SIG-M5 treated with dmso at 0.1 percent for 504 hours (cell line): ENCODE measurements around the gene FRMD4A.

Experiments
- DNase-seq: peaks from one replicate; lab custom pipeline; 2025; ENCODE audit not compliant: unreplicated experiment; lab: John Stamatoyannopoulos, UW

The FRMD4A gene

DNA sequence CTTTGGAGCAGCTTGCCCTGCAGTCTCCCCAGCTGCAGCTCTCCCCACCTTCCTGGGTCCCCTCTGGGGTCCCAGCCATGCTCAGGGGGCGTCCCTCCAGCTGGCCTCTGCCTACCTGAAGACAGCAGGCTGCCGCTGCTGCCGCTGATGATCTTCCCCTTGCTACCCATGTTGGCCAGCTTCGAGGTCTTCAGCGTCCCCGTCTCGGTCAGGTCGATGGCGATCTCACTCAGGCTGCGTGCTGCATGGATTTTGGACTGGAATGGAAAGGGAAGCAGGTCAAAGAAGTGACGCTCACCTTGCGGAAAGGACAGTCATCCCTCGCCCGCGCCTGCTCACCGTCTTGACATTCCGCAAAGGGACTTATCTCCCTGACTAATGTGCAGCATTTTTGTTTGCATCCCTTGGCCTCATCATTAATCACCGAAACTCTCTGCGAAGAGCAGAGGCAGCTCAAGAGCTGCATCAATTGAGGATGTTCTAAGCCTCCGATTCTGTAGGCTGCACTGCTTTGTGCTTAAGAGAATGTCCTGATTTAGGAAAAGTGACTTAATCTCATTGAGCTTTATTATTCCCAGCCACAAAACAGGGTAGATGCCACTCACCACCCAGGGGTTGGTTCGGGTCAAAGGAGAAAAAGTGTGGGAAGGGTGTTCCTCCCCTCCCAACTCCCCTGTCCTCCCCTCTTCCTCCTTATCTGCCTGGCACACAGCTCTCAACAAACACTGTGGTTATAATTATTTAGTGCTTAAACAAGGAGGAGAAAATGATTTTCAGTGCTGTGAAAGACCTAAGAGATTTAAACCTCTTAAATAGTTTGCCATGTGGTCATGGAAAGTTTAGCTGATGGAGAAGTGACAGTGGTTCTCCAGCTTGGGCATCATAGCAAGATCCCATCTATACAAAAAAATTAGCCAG is 636.7 kb downstream of the FRMD4A start:
- no peak for DNase-seq

DNA sequence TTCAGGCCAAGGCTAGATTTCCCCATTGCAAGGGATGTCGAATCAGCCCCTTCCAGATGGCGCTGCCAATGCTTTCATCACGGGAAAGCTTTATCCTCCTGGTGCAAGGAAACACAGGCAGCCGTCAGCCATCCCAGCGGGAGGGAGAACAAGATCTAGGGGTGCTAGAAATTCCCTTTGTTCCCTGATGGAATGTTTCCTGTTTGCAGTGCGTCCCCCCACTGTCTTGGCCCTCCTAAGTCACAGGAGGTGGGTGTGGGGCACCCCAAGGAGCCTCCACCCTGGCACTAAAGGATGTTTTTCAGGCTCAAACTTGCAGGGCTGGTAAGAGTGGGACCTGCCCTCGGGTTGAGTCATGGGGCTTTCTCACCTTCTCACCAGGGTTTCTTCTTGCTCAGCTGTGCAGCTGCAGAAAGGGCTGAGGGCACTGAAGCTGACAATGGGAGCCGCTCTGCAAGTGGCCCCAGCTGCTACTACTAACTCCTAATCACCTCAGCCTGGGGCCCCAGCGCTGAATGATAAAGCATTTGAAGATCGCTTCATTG is 640.4 kb downstream of the FRMD4A start:
- DNase-seq: no peak

DNA sequence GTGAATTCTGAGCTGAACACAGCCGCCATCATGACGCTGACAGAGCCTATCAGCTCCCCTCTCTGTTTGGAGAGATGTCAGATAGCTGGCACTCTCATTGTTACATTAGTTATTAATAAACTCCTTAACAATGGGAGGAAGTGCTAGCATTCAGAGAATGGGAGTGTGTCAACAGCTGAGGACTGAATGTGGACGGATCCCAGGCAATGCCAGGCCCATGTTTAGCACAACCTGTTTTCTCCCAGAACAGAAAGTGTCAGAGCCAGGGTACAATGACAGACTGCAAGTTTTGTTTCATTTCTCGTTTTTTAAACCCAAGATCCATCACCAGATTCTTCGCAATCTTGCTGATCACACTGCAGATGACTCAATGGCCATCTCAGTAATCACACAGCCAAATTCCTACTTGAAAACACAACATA is 644.4 kb downstream of the FRMD4A start:
- DNase-seq: peak; percentile 32

DNA sequence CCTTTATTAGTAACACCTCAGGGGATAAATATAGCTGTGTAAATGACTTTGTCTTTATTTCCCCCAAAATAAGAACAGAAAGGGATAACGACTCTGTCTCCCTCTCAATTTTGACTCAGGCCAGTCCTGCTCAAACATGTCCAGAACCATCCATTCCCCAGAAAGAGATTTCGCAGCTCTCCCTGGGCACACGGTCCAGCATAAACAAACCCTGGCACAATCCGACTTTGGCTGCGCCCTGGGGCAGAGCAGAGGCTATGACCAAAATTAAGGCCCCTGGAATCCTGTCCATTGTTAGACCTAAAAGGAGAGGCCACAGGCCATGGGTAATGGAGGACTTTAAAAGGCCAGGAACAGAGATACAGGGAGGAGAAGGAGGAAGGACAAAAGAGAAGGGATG is 644.8 kb downstream of the FRMD4A start:
- no peak for DNase-seq

DNA sequence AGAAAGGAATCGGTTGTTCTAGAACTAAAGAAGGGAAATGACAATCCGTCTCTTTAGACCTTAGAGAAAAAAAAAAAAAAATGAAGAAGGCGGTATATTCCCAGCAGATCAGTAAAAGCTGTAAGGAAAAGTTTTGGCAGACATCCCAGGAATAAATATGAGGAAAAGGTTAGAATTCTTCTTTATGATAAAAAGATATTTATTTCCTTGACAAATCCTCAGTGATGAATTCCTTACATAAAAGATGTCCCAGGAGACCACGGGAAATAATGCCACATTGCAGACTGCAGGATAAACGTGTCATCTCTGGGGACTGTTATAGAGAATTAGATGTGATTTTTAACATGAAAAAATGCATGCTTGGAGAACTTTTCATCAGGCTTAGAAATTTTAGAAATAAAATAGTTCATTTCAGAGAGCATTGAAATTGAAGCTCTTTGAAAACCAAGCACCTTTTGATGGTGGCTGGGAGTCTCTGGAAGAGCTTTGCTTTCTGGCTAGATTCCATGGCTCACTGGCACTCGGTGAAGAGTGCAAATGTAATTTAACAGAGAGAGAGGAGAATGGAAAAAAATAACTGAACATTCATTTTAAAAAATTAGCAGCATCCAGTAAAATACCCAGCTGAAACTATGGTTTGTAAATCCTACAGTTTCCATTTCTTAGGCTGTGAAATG is 645.8 kb downstream of the FRMD4A start:
- DNase-seq: no peak

DNA sequence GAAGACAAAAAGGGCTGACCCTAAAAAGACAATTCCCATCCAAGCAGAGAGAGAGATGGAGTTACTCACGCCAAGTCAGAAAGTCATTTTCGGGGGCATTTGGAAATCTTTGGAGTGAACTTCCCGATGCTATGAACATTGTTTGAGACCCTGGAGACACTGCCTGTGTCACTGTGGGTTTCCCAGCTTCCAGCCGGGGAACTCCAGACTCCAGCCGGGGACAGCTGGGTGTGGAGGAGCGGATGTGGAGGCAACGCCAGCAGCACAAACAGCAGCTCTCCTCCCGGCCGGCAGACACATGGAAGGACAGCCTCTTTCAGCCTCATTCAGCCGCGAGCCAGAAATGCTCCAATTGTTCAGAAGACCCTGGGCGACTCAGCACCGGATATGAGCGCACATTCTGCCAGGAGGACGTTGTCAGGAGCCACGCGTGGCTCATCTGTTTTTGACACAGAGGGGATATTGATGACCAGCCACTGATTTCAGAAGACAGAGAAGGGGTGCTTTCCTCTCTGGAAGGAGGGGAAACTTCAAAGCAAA is 646.4 kb downstream of the FRMD4A start:
- DNase-seq: no peak

DNA sequence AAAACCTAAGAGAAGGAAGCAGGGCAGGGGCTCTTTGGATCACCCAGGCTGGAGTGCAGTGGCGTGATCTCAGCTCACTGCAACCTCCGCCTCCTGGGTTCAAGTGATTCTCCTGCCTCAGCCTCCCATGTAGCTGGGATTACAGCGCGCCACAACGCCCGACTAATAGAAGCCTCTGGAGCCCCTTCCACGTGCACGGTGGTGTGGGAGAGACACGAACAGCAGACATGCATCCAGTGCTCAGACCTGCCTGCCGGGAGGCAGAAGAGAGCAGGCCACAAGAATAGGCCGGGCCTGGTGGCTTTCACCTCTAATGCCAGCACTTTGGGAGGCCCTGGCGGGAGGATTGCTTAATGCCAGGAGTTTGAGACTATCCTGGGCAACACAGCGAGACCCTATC is 647.7 kb downstream of the FRMD4A start:
- DNase-seq: no peak

DNA sequence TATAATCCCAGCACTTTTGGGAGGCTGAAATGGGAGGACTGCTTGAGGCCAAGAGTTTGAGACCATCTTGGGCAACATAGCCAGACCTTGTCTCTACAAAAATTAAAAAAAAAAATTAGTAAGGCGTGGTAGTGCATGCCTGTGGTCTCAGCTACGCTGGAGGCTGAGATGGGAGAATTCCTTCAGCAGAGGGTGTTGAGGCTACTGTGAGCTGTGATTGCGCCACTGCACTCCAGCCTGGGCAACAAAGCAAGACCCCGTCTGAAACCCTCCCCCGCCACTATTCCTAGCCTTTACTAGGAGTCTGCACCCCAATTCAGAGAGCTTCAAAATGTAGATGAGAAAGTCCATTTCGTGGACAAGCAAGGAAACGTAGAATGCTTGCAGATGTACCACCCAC is 648.8 kb downstream of the FRMD4A start:
- DNase-seq: no peak

DNA sequence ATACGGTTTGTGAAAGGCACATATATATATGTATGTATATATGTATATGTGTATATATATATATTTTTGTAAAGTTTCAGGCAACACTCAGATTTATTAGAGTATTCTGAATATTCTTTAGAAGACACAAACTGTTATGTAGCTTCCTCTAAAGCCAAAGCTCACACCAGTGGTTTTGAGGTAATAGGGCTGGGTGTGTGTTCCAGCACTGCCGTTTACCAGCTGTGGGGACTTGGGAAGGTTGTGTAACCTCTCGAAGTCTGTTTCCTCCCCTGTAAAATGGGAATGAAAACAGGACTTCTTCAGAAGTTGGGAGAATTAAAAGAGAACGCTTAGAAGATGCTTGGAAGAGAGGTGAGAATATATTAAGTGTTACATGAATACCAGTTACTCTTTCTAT is 649.2 kb downstream of the FRMD4A start:
- DNase-seq: no peak

DNA sequence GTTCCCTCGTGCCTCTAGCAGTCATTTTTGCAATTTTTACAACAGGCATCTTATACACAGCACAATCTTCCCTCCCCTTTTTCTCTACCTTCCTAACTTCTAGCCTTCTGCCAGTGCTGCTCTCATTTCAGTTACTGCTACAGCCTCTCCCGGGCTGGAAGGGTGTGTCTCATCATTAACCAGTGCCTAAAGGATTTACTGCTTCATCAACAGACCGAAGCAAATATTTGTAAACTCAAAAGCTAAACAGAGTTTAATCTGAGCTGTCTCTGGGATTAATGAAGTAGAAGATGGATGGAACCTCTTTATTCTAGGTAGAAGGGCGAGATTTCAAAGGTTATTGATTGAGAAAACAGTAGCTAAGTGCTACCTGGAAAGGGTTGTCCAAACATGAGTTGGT is 649.6 kb downstream of the FRMD4A start:
- DNase-seq: no peak

DNA sequence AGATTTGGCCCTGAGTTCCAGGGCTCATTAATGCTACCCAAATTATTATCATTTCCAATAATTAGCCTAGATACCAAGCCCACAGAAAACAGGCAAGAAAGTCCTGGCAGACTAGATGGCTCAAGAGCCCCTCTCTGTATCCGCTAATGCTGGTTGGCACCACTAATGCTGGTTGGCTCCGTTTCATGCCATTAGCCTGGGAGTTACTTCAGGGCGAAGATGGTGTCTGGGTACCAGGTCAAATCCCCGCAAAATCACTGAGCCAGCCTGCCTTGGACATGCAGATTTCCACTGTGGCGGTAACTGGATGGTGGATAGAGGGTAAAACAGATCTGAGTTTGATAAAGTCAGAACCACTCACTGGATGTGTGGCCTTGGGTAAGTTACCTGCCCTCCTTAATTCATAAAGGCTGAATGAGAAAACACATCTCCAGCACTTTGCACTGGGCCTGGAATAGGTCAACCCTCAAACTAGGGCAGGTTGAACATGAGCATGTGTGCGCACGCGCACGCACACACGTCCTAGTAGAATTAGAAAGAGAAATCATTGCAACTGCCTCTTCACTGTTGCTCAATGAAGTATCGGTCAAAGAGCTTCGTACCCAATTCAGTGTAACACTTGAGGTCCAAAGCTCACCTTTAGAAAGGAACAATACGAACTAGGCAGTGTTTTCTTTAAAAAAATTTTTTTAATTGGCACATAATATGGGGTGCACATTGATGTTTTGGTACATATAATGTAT is 652.5 kb downstream of the FRMD4A start:
- DNase-seq: no peak

DNA sequence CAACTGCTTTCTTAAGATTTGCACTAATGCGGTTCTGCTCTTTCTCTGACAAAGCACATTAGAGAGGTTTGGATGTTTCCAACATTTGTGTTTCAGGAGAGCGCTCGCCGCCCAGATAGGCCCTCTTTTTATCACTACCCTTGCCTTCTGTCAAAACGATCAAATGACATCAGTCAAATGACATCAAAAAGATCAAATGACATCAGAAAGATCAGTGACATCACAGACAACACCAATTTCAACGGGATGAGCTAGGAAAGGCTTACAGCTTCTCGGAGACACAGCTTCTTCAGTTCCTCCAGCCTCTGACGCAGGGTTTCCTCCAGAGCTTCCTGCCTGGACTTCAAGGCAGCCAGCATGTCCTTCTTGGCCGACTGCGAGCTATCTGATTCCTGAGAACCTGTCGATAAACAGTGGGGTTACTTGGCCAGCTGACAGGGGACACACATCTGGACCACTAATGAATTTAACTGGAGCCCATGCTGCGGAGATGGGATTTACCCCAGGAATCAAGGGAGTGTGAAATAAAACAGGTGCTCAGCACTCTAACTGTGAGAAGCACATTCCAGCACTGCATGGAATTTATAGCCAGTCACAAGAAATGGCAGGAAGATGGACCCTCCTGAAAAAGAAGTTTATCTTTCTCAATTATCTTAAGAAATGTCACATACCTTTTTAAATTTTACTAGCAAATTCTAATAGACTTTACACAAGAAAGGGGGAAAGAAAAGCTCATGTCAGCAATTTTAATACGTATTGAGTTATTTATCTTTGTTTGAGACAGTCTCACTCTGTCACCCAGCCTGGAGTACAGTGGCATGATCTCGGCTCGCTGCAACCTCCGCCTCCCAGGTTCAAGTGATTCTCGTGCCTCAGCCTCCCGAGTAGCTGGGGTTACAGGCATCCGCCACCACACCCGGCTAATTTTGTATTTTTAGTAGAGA is 655.8 kb downstream of the FRMD4A start:
- DNase-seq: no peak

DNA sequence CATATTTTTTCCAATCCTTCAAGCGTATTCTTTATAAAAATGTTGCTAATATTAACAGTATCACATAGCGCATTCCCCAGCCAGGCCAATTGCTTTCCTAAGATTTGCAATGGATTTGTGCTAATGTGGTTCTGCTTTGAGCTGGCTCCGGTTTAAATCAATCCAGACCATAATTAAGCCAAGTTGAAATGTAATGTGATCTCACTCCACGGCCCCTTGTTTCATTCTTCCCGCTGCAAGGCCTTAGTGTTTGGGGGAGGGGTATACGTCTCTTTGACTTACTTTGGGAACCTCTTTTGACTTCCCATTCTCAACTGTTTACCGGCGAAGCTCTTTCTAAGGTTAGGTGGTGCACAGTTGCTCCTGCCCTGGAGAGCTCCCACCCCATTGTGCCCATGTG is 657.6 kb downstream of the FRMD4A start:
- DNase-seq: no peak

DNA sequence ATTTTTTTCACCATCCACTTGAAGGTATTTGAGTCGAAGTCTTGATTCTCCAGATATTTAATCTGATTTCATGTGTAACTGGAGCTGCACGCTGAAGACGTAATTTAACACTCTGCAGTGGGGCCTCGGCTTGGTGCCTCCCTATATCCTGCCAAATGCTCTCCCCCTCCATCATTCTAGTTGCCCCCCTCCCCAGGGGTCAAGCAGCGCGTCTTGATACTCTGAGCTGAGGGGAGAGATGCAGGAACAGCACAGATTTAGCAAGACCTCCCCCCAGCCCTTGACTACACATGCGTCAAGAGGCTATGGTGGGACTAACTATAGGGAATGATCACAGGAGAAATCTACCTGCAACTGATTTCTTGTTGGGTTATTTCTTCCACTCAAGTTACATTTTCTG is 658.2 kb downstream of the FRMD4A start:
- DNase-seq: no peak

DNA sequence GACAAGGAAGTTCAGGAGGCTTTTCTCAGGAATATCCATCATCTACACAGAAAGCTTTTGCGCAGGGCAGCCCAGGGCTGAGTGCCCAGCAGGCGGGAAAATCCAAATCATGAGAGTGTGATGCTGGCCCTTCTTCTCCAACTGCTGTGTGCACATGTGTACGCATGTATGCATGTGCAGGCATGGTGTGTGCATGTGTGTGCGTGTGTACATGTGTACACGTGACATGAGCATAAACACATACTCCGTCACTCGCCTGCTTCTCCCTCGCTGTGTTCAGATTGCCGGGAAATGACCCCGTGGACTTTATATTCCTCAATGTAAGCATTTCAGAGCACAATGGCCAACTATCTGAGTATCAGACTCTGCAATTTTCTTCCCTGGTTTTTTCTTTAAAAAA is 658.8 kb downstream of the FRMD4A start:
- DNase-seq: no peak

DNA sequence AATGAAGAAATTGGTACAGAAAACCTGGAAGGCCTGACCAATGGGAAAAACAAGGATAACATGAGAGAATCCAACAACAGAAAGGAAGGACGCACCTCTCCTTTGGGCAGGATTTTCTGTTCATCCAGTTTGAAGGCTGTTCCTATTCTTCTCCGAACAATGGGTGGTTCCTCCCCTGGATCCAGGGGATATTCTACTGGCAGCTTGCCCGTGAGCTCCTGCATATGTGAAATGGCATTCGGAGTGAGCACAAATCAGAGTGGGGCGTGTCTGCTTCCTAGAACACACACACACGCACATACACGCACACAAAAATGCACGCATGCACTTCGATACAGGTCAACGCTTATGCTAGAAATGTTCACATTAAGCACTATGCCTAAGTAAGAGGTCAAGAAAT is 660.4 kb downstream of the FRMD4A start:
- no peak for DNase-seq

DNA sequence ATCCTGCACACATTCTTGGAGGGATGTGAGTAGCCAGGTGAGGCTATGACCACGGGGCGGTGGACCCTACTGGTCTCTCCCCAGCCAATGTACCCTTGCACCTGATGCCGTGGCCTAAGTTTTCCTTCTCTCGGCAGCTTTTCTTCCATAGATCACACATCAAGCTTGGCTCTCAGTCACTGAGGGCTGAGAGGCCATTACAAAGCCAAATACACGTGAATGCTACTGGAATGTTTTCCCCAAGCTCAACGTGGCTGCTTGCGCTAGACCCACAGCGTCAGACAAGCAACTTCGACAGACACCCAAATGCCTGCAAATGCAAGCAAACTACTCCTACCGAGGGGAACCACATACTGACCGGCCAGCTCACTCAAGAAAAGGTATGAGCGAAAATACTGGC is 660.8 kb downstream of the FRMD4A start:
- DNase-seq: no peak

DNA sequence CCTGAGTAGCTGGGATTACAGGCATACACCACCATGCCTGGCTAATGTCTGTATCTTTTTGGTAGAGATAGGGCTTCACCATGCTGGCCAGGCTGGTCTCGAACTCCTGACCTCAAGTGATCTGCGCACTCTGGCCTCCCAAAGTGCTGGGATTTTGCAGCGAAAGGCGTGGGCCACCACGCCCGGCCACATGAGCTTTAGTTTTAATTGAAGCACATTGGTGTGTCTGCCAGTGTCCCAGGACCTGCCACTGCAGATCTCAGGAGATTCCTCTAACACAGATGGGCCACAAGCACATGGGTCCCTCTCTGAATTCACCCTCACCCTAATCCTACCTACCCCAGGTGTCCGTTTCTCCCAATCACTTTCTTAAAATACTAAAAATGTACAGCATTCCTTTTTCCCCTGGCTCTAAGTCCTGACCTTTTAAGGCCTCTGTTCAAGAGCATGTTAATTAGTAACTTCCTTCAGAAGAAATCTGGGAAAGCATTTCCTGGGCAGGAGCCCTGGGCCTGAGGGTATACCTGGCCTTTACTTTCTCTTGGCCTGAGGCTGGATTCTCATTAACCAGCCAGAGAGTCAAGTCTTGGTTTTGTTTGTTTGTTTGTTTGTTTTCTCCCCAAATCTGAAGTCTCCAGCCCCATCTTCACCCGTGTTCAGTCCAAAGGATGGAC is 661.4 kb downstream of the FRMD4A start:
- DNase-seq: no peak

DNA sequence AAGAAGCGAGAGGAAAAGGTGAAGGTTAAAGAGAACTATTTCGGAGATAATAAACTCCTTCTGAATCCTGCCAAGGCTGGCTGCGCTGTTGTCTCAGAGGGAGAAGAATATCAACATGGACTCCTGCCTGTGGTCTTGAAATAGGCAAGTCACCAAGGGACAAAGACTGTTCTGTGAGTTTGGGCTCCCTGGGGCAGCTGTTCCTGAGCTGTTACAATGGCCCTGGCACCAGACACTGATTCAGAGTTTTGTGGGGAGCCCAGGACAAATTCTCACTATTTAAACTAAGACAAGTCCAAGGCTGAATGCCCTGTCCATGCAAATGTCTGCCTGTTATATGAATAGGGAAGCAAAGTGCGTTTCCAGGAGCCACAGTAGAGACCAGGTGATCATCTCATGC is 662.6 kb downstream of the FRMD4A start:
- DNase-seq: no peak
